ENCODE measurements around the gene DEPP1.

The DEPP1 gene

GRCh38 chr10:44931621-44932516 is 46.7 kb downstream of the DEPP1 start:
- DNase-seq (ENCODE audit: low spot score), result no peak

GRCh38 chr10:44930904-44931620 is 47.5 kb downstream of the DEPP1 start:
- DNase-seq (ENCODE audit: low spot score), result no peak

GRCh38 chr10:44929356-44930255 is 49.0 kb downstream of the DEPP1 start:
- DNase-seq (ENCODE audit: low spot score), result no peak

GRCh38 chr10:44928462-44928861 is 50.1 kb downstream of the DEPP1 start:
- no peak for DNase-seq (ENCODE audit: low spot score)

- no peak for DNase-seq (ENCODE audit: low spot score)
Measured at GRCh38 chr10:44927352-44927751, 51.3 kb downstream of the DEPP1 start.

GRCh38 chr10:44926751-44927351 is 51.8 kb downstream of the DEPP1 start:
- DNase-seq (ENCODE audit: low spot score), result no peak

All from COLO829 (cell line).